ENCODE data around the gene G2E3. TPM values are rescaled to one million over a fixed set of nuclear protein-coding genes. Genes with fewer than 3 reads are reported as not detected.

G2E3 gene
- total and polyA plus RNA-seq, 2 of the 13 experiments (the other 11 are each of a cell fraction or from before 2014, with no cell fraction given), result 22.8 to 63.0 TPM

- TF ChIP-seq, protein P1, sequence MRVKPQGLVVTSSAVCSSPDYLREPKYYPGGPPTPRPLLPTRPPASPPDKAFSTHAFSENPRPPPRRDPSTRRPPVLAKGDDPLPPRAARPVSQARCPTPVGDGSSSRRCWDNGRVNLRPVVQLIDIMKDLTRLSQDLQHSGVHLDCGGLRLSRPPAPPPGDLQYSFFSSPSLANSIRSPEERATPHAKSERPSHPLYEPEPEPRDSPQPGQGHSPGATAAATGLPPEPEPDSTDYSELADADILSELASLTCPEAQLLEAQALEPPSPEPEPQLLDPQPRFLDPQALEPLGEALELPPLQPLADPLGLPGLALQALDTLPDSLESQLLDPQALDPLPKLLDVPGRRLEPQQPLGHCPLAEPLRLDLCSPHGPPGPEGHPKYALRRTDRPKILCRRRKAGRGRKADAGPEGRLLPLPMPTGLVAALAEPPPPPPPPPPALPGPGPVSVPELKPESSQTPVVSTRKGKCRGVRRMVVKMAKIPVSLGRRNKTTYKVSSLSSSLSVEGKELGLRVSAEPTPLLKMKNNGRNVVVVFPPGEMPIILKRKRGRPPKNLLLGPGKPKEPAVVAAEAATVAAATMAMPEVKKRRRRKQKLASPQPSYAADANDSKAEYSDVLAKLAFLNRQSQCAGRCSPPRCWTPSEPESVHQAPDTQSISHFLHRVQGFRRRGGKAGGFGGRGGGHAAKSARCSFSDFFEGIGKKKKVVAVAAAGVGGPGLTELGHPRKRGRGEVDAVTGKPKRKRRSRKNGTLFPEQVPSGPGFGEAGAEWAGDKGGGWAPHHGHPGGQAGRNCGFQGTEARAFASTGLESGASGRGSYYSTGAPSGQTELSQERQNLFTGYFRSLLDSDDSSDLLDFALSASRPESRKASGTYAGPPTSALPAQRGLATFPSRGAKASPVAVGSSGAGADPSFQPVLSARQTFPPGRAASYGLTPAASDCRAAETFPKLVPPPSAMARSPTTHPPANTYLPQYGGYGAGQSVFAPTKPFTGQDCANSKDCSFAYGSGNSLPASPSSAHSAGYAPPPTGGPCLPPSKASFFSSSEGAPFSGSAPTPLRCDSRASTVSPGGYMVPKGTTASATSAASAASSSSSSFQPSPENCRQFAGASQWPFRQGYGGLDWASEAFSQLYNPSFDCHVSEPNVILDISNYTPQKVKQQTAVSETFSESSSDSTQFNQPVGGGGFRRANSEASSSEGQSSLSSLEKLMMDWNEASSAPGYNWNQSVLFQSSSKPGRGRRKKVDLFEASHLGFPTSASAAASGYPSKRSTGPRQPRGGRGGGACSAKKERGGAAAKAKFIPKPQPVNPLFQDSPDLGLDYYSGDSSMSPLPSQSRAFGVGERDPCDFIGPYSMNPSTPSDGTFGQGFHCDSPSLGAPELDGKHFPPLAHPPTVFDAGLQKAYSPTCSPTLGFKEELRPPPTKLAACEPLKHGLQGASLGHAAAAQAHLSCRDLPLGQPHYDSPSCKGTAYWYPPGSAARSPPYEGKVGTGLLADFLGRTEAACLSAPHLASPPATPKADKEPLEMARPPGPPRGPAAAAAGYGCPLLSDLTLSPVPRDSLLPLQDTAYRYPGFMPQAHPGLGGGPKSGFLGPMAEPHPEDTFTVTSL (CRISPR knock-in tag; IDR thresholded peaks at IDR 0.05; ENCODE audit: borderline replicate concordance), result no peak
- TF ChIP-seq NCOA5 (CRISPR knock-in tag; IDR thresholded peaks at IDR 0.05), result 0 out of 2 replicates have a peak, but pooled peaks have one; percentile 38
- no peak for TF ChIP-seq ZNF7 (CRISPR knock-in tag; IDR thresholded peaks at IDR 0.05)
- TF ChIP-seq, protein P2, sequence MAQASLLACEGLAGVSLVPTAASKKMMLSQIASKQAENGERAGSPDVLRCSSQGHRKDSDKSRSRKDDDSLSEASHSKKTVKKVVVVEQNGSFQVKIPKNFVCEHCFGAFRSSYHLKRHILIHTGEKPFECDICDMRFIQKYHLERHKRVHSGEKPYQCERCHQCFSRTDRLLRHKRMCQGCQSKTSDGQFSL (CRISPR knock-in tag; IDR thresholded peaks at IDR 0.05), result no peak
- no peak for TF ChIP-seq ZNF766 (CRISPR knock-in tag; IDR thresholded peaks at IDR 0.05; ENCODE audit: borderline replicate concordance)
- TF ChIP-seq SCMH1 (CRISPR knock-in tag; IDR thresholded peaks at IDR 0.05; ENCODE audit: borderline replicate concordance), result no peak
- TF ChIP-seq, protein P3, sequence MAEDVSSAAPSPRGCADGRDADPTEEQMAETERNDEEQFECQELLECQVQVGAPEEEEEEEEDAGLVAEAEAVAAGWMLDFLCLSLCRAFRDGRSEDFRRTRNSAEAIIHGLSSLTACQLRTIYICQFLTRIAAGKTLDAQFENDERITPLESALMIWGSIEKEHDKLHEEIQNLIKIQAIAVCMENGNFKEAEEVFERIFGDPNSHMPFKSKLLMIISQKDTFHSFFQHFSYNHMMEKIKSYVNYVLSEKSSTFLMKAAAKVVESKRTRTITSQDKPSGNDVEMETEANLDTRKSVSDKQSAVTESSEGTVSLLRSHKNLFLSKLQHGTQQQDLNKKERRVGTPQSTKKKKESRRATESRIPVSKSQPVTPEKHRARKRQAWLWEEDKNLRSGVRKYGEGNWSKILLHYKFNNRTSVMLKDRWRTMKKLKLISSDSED (CRISPR knock-in tag; IDR thresholded peaks at IDR 0.05), result no peak
- no peak for TF ChIP-seq RORA (CRISPR knock-in tag; IDR thresholded peaks at IDR 0.05)
- no peak for TF ChIP-seq ZBTB2 (CRISPR knock-in tag; IDR thresholded peaks at IDR 0.05; ENCODE audit: low read depth)
- no peak for TF ChIP-seq SKIL (CRISPR knock-in tag; IDR thresholded peaks at IDR 0.05; ENCODE audit: borderline replicate concordance)
- TF ChIP-seq ZNF33B (CRISPR knock-in tag; IDR thresholded peaks at IDR 0.05), result no peak
- TF ChIP-seq, protein P4, sequence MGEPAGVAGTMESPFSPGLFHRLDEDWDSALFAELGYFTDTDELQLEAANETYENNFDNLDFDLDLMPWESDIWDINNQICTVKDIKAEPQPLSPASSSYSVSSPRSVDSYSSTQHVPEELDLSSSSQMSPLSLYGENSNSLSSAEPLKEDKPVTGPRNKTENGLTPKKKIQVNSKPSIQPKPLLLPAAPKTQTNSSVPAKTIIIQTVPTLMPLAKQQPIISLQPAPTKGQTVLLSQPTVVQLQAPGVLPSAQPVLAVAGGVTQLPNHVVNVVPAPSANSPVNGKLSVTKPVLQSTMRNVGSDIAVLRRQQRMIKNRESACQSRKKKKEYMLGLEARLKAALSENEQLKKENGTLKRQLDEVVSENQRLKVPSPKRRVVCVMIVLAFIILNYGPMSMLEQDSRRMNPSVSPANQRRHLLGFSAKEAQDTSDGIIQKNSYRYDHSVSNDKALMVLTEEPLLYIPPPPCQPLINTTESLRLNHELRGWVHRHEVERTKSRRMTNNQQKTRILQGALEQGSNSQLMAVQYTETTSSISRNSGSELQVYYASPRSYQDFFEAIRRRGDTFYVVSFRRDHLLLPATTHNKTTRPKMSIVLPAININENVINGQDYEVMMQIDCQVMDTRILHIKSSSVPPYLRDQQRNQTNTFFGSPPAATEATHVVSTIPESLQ (CRISPR knock-in tag; conservative IDR thresholded peaks at IDR 0.05), result no peak
- TF ChIP-seq ZSCAN25 (CRISPR knock-in tag; IDR thresholded peaks at IDR 0.05), result no peak
- TF ChIP-seq WIZ (CRISPR knock-in tag; IDR thresholded peaks at IDR 0.05), result no peak
Observed at GRCh38 chr14:30623412-30624131, 64.6 kb downstream of the G2E3 start (continued).
